GM21390 (cell line): ENCODE results near the gene TGFA.
A peak's percentile ranks its signal among the peaks of the same experiment; 100 is the strongest.

Source experiments
- ATAC-seq: cut with Tn5 transposase; IDR thresholded peaks from one replicate; pipeline ENCODE4 v1.9.1; 2021; ENCODE audit not compliant: unreplicated experiment

Gene TGFA

DNA sequence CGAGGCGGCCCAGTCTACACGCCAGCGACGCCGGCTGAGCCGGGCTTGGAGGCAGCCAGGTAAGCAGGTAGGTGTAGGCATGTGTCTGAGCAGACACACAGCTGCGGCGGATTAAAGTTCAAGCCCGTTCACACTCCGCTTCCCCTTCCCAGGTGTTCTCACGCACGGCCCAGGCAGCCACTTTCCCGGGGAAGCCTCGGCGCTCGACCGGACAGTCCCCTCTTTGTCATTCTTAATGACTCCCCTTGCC is 367 bp downstream of the TGFA start:
- ATAC-seq, result peak; percentile 19

DNA sequence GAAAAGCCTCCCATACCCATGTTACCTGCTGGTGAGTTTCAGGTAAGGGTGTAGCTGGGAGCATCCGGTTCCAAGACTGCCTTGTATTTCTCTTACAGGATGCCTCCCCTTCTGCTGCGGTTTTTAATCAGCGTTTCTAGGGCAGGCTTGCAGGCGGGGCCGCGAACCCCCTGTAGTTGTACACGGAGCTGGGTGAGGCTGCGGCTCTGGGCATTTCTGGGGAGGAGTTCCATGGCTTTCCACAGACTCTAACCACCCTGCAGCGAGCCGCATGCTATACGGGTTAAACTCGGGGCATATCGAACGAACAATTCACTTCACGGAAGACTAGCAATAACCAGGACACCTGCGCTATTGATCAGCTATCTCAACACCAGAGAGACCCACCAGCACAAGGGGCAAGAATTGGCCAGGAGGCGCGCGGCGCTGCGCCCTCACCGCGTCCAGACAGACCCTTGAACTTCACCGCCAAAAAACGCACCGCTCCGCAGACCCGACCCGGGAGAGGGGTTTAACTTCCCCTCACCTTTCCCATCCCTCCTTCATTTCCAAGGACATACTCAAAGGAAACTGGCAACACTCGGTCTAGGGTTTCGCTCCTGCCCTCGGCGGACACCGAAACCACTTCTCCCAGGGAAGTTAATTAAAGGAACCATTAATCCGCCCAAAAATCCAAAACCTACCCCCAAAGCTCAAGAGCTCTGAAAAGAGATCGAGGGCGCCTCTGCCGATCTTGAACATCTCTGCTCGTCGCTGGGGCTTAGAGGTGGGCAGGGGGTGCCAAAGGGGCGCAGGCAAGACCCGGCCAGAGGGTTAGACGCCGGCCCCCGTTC is 909 bp downstream of the TGFA start:
- ATAC-seq, result no peak

DNA sequence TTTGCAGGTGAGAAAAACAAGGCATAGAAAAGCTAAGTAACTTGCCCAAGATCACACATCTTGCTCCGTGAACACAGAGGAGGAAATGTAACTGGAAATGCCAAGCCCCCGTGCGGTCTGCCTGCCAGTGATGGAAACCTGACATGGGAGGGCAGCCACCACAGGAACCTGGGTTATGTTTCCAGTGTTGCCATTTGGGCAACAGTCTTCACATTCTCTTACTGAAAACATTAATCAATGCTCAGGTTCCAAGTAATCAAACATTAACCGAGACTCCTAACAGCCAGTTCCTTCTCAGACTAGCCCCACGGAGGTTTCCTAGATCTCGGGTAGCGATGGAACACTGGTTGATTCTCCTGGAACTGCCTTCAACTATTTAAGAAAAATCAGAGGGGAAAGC is 2.5 kb downstream of the TGFA start:
- no peak for ATAC-seq

DNA sequence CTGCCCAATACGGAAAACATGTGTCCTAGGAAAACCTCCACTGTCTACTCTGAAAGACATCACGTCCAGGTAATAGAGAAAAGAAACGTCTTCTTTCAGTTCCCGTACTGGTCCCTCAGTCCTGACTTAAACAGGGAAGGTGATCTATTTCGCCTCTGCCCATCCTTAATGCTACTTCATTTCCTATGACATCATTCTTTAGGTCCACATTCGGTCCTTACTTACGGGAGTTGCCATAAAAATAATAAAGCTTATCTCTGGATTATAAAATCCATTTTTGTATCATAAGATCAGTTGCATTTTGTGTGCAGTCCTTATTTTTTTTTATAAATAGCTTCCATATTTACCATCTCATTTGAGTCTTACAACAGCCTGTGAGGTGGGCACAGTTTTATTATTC is 3.7 kb downstream of the TGFA start:
- ATAC-seq, result no peak

DNA sequence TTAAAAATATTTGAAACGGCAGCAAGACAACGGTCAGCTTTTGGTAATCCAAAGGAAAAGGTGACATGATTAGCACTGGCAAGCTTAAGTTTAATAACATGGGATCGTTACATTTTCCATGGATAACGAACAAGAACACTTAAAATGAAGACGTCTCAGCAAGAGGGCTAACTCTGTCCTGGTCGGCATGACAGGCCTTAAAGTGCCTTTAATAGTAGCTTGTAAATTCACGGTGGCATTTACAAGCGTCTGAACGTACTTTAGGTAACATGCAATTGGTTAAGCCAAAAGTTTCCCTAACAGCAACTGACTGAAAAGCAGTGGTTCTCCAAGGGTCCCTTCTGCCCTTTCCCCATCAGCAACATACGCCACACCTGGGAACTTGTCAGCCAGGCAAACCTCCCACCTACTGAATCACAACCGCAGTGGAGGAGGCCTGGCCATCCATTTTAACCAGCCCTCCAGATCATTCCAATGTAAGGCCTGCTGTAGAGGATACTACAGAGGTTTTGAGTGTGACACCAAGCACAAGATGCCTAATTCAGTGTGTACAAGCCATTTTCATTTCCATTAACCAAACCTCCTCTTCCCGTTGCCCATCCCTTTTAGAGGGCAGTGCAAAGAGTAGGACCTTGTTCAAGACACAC is 4.4 kb downstream of the TGFA start:
- no peak for ATAC-seq

DNA sequence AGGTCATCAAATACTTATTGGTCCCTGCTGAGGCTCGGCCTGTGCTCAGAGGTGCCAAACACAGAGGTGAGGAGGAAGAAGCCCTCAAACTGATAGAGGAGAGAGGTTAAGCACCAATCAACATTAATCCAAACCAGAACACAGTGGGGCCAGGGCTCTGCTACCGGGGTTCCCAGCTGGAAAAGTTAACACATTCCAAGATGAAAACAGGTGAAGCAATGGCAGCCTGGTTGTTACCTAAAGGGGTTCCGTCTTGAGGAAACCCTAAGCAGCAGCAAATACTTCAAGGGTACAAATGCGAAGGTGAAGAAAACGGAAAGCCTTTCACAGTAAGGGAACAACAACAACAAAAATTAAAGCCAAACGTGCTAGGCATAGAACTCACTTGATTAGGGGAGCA is 5.4 kb downstream of the TGFA start:
- ATAC-seq, result no peak

DNA sequence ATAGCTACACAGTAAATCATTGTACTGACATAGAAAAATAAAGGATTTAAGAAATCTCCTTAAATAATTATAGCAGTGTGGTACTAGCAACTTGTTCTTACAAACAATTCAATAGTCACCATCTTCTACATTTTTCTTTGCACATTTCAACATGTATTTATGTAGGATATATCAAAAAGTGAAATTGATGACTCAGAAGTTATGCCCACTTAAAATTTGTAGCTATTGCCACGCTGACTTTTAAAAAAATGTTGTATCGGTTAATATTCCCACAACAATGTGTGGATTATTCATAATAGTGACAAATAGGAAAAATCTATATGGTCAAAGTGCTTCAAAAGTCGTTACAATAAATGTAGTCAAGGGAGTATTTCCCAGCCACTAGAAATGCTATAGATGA is 6.7 kb downstream of the TGFA start:
- no peak for ATAC-seq

DNA sequence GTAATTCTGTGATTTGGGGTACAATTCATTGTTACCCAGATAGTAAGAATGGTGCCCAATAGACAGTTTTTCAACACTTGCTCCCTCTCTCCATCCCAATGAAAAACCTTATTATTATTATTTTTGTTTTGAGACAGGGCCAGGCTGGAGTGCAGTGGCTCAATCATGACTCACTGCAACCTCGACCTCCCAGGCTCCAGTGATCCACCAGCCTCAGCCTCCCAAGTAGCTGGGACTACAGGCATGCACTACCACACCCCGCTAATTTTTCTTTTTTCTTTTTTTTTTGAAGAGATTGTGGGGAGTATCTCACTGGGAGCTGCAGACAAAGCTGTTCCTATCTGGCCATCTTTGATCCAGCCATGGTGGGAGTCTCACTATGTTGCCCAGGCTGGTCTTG is 7.2 kb downstream of the TGFA start:
- no peak for ATAC-seq

DNA sequence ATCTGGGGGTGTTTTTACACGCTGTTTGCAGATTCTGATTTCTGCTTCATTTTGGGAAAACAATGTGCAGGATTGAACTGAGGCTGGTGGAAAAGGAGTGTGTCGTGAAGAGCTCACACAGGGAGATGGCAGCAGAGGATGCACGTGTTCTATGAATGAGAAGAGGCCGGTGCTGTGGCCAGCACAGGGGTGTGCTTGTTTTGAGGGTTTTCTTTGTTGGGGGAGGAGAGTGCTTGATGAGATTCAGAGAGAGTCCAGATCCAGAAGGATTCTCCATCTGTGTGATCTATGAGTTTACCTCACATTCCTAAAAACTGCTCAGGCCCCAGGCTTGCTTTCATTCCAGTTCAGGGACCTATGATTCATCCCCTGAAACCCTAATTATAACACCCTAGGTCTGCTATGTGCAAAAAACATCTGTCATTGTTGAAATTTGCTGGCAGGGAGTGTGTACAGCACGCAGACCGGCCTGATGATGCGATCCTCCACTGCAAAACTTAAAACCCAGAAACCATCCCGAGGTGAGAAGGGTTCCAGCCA is 12.1 kb downstream of the TGFA start:
- ATAC-seq, result no peak

DNA sequence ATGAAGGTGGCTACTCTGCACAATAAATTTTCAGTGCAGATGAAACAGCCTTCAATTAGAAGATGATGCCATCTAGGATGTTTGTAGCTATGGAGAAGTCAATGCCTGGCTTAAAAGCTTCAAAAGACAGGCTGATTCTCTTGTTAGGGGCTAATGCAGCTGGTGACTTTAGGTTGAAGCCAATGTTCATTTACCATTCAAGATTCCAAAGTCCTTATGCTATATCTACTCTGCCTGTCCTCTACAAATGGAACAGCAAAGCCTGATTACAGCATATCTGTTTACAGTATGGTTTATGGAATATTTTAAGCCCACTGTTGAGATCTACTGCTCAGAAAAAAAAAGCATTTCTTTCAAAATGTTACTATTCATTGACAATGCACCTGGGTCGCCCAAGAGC is 15.8 kb downstream of the TGFA start:
- ATAC-seq, result no peak

DNA sequence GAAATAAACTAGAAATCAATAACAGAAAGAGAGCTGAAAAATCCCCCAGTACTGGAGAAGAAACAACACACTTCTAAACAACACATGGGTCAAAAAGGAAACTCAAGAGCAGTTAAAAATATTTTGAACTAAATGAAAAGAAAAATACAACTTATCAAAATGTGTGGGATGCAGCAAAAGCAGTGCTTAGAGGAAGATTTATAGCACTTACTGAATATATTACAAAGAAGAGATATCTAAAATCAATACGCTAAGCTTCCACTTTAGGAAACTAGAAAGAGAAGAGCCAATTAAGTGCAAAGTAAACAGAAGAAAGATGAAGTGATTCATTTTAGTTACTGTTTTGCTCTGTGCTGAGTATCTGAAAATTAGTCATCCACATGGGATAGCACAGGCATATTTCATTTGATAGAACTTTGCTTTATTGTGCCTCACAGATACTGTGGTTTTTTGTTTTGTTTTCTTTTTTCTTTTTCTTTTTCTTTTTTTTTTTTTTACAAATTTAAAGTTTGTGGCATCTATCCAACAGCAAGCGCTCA is 17.0 kb downstream of the TGFA start:
- ATAC-seq, result no peak

DNA sequence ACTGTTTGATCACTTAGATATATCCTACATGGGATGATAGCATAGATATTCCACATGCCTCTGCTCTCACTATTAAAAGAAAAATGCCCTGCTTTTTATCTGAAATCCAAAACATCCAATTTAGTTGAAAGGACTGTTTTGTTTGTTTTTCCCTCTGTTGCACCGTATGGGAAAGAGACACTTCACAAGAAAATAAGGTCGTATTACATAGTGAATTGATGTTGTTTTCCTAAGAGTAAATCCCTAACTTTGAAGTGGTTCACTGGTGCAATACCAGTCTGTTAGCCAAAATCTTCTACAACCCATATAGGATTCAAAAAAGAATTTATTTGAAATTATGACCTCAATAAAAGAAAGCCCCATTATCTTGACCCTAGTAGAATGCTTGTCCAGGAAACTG is 18.1 kb downstream of the TGFA start:
- ATAC-seq, result no peak

DNA sequence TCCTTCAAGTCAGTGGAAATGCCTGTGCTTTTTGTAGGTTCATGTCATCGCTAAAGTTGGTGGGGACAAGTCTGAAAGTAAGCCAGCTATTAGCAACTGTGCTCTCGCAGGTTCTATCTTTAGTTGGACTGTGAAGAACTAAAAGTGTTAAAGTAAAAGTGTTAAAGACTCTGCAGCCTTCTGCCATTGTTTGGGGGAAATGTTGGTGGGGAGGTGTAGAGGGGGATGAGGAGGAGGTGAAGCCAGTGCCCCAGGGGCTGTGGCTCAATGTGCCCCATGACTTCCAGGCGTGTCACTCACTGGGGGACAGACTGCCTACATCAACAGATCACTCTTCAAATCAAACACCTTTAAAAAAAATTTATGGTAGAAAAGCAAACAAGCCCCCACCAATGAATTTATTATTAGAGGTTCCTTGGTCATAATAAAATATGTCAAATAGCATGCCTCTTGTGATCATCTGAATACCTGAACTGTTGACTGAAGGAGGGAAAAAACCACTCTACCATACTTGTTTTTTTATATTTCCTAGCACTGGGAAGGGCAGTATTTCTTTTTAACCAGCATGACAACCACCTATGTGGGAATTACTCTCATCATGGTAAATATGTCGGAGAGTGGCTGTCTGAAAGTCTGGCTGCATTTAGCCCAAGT is 19.3 kb downstream of the TGFA start:
- ATAC-seq, result no peak

DNA sequence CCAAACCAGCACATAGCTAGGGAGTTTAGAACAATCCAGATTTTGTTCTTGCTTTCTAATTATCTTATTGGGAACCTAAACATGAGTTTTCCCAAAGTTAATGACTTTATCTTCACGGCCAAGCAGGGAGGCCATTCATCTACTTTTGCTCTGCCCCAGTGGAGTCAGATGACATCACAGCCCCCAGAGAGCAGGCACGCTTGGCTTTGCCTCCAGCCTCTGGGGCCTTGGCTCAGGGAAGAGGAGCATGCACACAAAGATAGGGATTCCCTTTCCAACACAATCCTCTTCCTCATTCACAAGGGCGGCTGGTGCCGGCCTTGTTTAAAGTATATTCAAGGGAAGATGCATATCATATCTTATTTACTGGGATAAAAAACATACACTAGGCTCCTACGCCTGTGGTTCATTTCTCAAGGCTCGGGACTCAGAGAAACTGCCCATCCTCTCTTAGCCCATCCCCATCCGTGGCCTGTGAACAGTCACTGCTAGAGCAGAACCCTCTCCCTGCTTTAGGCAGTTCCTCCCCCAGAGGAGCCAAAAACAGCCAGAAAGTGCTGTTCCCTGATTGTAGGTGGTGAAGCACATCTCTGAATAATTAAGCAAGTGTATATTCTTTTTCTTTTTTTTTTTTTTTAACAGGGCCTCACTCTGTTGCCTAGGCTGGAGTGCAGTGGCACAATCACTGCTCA is 21.2 kb downstream of the TGFA start:
- no peak for ATAC-seq

DNA sequence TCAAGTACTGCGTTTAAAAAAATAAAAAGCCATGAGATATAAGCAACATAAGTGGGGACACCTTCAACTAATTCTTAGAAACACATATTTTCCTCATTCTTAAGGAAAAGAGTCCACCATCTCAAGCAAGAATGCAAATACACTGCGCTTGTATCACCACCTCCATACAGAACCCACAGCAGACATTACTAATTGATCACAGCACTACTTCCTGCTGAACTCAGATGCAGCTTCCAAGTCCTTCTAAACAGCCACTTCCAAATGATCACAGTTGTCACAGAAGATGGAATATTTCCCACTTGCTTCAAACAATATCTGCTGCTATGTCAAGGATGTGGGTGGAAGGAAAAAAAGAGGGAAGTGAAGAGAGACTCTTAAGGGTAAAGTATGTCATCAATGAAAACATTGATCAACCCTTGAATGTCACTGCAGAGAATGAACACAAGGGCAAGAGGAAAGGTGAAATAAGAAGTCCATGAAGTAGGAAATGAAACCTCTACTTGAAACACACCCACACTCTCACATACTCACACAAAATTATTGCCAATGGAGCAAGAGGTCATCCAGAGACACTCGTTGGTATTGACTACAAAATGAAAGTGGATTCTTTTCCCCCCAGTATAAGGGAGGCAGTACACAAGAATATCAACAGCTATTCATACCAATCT is 22.1 kb downstream of the TGFA start:
- ATAC-seq, result no peak

DNA sequence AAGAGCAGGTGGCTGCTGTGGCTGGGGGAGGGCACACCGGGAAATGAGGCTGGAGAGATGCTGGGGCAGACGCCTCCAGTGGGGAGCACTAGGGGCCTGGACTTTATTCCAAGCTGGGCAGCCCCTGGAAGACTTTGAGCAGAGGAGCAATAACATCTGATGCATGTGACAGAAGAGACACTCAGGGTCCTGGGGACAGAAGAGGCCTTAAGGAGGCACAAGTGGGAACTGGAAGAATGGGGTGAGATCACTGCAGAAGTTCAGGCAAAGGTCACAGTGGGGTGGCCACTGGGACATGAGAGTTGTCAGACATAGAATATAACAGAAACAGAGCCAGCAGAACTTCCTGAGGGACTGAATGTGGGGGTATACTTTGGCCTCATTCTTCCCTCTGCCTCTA is 24.0 kb downstream of the TGFA start:
- ATAC-seq, result no peak

DNA sequence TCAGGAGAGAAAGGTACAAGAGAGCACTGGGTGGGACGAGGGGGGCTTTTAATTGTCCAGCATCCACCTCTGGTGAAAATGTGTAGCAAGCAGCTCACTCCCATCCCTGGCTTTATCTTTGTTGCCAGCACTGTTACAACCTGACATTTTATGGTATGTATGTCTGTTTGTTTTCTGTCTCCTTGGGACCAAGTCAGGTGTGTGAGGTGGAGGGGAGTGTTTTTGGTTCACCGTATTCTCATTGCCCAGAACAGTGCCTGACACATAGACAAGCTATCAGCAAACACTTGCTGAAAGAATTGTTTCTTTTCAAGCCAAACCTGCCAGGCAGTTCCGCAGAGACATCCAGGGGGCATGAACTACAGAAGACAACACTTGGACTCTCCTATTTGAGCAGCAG is 24.7 kb downstream of the TGFA start:
- no peak for ATAC-seq

DNA sequence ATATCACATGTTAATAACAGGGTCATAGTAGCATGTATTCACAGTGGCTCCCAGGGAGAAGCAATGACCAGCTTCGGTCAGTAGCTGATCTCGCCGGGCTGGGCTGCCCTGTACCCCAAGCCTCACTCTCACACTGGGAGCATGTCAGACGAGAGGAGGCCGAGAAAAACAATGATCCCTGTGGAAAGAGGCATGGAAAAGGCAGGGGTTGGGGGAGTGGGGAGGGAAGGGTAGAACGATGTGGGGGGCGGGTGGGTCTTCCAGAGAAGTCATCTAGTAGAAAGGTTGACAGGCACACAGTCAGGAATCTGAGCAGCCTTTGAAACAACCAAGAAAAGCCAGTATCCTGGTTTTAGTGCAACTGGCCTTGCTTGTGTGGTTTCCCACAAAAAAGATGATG is 25.4 kb downstream of the TGFA start:
- ATAC-seq, result no peak

DNA sequence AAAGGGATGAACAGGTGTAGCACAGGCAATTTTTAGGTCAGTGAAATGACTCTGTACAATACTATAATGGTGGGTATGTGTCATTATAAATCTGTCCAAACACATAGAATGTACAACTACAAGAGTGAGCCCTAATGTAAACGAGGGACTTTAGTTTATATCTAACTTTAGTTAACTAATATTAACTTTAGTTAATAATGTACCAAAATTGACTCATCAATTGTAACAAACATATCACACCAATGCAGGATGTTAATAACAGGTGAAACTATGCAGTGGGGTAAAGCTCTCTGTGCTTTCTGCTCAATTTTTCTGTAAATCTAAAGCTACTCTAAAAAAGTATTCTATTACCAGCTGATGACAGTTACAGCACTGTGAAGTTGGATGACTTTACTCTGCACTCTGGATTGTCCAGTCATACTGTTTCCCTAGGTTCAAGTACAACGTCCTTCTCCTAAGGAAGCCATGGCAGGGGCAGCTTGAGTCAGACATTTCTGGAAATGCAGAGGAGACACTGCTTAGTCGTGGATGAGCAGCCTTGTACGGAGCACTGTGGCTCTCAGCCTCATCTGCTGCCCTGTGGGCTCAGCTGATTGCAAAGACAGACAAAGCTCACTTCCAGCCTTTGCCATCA is 26.1 kb downstream of the TGFA start:
- ATAC-seq, result no peak

DNA sequence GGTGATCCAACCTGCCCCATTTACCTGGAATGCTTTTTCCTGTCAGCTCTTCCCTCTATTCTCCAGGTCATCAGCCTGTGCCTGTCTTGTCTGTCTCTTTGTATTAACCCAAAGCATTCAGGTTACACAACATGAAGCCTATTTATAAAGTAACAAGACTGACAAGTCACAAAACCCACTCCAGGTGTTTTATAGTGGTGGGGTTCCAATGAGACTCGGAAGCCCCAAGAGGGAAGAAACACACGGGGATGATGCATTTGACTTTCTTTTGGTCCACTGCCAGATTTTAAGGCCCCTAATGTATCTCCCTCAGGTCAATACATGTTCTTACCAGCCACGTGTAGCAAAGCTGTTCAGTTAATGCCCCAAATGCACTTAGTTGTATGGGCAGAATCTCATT is 27.5 kb downstream of the TGFA start:
- no peak for ATAC-seq
